ENCODE data around the gene NPIPB8. TPM values are rescaled to one million over a fixed set of nuclear protein-coding genes. Genes with fewer than 3 reads are reported as not detected.
"Not testable (repeated sequence)": the region's sequence is repeated elsewhere in the genome, so short reads cannot be mapped to it uniquely, and the experiment has no call there.

The NPIPB8 gene
- total and polyA plus RNA-seq, 8 donors = 0.08 to 2.4 (median 0.74) TPM; not detected in 3

- Histone ChIP-seq H3K27me3 (no peaks in the 10 kb centered on the region), H3K36me3 (no peaks in the 10 kb centered on the region), H3K27ac (peak overlapping the region in 2 of 4 donors; percentile 73 to 77), H3K4me1 (peaks cover 0 to 8% (median 6%) of the 10 kb centered on the region in 3 donors), H3K4me3 (no peak overlapping the region), H3K9me3 (no peaks in the 10 kb centered on the region)
- no peak for FAIRE-seq
- intact Hi-C loops (cut with DNase I) = no loop called here
- peak in 1 of 6 donors; percentile 34 for DNase-seq
- no peak for TF ChIP-seq CTCF (IDR thresholded peaks at IDR 0.05)
- ATAC-seq = no peak
- 55 to 58% methylated on average over 9 of the region's 9 CpGs for WGBS, 2 donors
Observed at GRCh38 chr16:28597692-28598261, 40.1 kb upstream of the NPIPB8 start.

- FAIRE-seq; DNase-seq; H3K36me3 ChIP-seq; intact Hi-C loops (cut with DNase I); H3K27ac ChIP-seq; H3K9me3 ChIP-seq; H3K4me3 ChIP-seq; H3K4me1 ChIP-seq; H3K27me3 ChIP-seq: not testable (repeated sequence)
- peak in 2 of 4 donors; percentile 32 to 43 for ATAC-seq
- no CpG with 5 or more reads among the region's 17 CpGs for WGBS, 2 donors
Observed at GRCh38 chr16:28599377-28600285, 38.2 kb upstream of the NPIPB8 start.

- DNase-seq = peak in 1 of 6 donors; percentile 21
- WGBS, 2 donors = 59 to 81% methylated on average over 7 to 10 of the region's 20 CpGs
- FAIRE-seq = not testable (repeated sequence)
Observed at GRCh38 chr16:28600965-28601364, 36.9 kb upstream of the NPIPB8 start.

GRCh38 chr16:28601589-28601988 lies 36.3 kb upstream of the NPIPB8 start:
- 89 to 93% methylated on average over 11 to 12 of the region's 13 CpGs for WGBS, 2 donors
- FAIRE-seq; H3K36me3 ChIP-seq; ATAC-seq; intact Hi-C loops (cut with DNase I); H3K4me3 ChIP-seq; H3K27me3 ChIP-seq; H3K4me1 ChIP-seq; H3K9me3 ChIP-seq; H3K27ac ChIP-seq: not testable (repeated sequence)
- DNase-seq = peak in 1 of 6 donors; percentile 15

More at GRCh38 chr16:28600965-28601364, 36.9 kb upstream of the NPIPB8 start:
- H3K36me3 ChIP-seq; intact Hi-C loops (cut with DNase I); H3K27ac ChIP-seq; H3K9me3 ChIP-seq; ATAC-seq; H3K4me1 ChIP-seq; H3K27me3 ChIP-seq; H3K4me3 ChIP-seq: not testable (repeated sequence)

- ATAC-seq; intact Hi-C loops (cut with DNase I); FAIRE-seq; H3K27me3 ChIP-seq; H3K4me3 ChIP-seq; H3K36me3 ChIP-seq; H3K9me3 ChIP-seq; H3K27ac ChIP-seq; H3K4me1 ChIP-seq: not testable (repeated sequence)
- DNase-seq = peak in 1 of 6 donors; percentile 7
- WGBS, 2 donors = 85 to 87% methylated on average over 2 to 5 of the region's 10 CpGs
Observed at GRCh38 chr16:28602062-28602461, 35.8 kb upstream of the NPIPB8 start.

- no peak for DNase-seq
- ATAC-seq = no peak
- Histone ChIP-seq H3K4me1 (no peaks in the 10 kb centered on the region), H3K27ac (no peak overlapping the region), H3K9me3 (no peaks in the 10 kb centered on the region), H3K4me3 (no peak overlapping the region), H3K36me3 (no peaks in the 10 kb centered on the region), H3K27me3 (no peaks in the 10 kb centered on the region)
- intact Hi-C loops (cut with DNase I) = no loop called here
- WGBS, 2 donors = 40 to 47% methylated on average over 4 to 6 of the region's 6 CpGs
- FAIRE-seq = no peak
- no peak for TF ChIP-seq CTCF (IDR thresholded peaks at IDR 0.05)
Observed at GRCh38 chr16:28602529-28602928, 35.3 kb upstream of the NPIPB8 start.

Data from pancreas (tissue), 10 donors.